K562 (cell line): ENCODE results near the gene FOXN3.

Source experiments
- CTCF ChIP-seq, 3 experiments: IDR thresholded peaks in 2 of 3; conservative IDR thresholded peaks in 1 of 3; 2 replicates each; pipeline ENCODE4 v1.5.1; 2011 to 2012; ENCODE audit warnings: low read length in 3 of 3, mild to moderate bottlenecking in 3 of 3, control low read depth in 2 of 3, improper control_type of control experiment in 1 of 3, inconsistent platforms in 1 of 3, low read depth in 1 of 3, mixed read lengths in 1 of 3, moderate library complexity in 1 of 3; ENCODE audit not compliant: insufficient read depth in 2 of 3
- FOSL1 ChIP-seq: fragments of 200-800 bp; sonication (Bioruptor generic); conservative IDR thresholded peaks from 2 replicates; pipeline ENCODE4 v1.6.1; 2016; ENCODE audit warnings: missing genetic modification characterization, missing compliant biosample characterization
- HEY1 ChIP-seq: fragments of 250-450 bp; sonication (Bioruptor Pico); IDR thresholded peaks from 2 replicates; pipeline ENCODE4 v1.5.0; 2020; ENCODE audit warnings: mild to moderate bottlenecking, moderate library complexity, borderline replicate concordance
- SMAD1 ChIP-seq: fragments of 150-350 bp; IDR thresholded peaks from 2 replicates; pipeline ENCODE4 v1.6.1; 2014; ENCODE audit warnings: low read length, low read depth; ENCODE audit not compliant: partially characterized antibody
- ZNF274 ChIP-seq: IDR thresholded peaks from 2 replicates; pipeline ENCODE4 v1.6.1; 2011; ENCODE audit warnings: low read depth, mild to moderate bottlenecking, low read length, moderate library complexity, borderline replicate concordance

GRCh38 chr14:89128311-89129026 is 288.6 kb downstream of the FOXN3 start:
- no peak for TF ChIP-seq CTCF (IDR thresholded peaks at IDR 0.05 in 2 of 3, conservative IDR thresholded peaks at IDR 0.05 in 1 of 3; ENCODE audit: insufficient read depth in 2 of 3, low read depth in 1 of 3, low read length in 3 of 3)
- TF ChIP-seq HEY1 (CRISPR knock-in tag): no peak
- TF ChIP-seq ZNF274: no peak
- TF ChIP-seq SMAD1: no peak
- no peak for TF ChIP-seq FOSL1 (tag)
